GM13976 (cell line): Measurements from ENCODE around the gene ACTR2.
A peak's percentile ranks its signal among the peaks of the same experiment; 100 is the strongest.

Experiments used
- DNase-seq: peaks from one replicate; pipeline ENCODE4 v3.0.0; 2012; ENCODE audit warnings: low spot score
- in situ Hi-C: fragments of 300-500 bp; cut with MboI; formaldehyde crosslinking; loops from one replicate; pipeline ENCODE4 v1.12.0; 2022; ENCODE audit warnings: low sequenced_read_pairs, mixed read lengths, inconsistent platforms; ENCODE audit not compliant: unreplicated experiment
- TF ChIP-seq, protein P1 (sequence below): IDR thresholded peaks from 2 replicates; pipeline ENCODE4 v1.5.1; 2012; ENCODE audit warnings: borderline replicate concordance, mild to moderate bottlenecking; ENCODE audit not compliant: insufficient read depth; ENCODE audit errors: extremely low read depth, missing control alignments, control extremely low read depth

Gene ACTR2

DNA sequence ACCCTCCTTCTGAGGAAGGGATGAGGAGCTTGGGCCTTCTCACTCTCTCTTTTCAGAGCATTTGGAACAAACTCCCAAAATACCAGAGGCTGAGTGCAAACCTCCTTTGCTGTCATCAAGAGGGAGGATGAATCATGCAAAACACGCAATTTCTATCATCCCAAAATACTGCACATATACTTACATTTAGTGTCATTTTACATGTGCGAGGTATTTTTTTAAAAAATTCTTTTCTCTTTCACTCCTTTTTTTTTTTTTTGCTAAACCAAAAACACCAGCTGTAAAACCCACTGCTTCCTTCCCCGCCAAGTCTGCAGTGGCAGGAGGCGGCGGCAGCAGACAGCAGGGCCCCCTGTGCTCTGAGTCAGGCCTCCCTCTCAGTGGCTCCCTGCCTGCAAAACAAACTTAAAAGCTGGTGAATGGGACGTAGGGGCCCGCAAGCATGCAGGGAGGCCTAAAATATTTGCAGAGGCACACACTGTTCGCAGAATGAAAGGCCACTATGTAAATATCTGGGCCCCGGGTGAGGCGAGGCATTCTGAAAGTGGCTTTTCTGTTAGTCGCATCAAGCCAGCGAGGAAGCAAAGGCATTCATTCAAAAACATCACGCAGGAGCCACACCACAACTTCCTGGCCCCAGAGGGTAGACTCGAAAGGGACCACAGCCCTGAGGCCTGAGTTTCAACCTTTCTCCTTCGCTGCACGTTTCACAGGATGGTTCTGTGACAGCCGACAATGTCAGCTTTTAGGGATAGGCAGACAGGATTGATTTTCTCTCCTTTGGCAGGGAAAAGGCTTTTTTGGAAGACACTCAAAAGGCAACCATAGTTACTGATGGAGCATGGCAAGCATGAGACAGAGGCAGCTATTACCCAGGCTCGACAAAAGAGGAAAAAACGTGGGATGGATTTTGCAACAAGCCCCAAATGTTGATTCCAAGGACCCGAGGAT is 73.4 kb downstream of the ACTR2 start:
- TF ChIP-seq, protein P1, sequence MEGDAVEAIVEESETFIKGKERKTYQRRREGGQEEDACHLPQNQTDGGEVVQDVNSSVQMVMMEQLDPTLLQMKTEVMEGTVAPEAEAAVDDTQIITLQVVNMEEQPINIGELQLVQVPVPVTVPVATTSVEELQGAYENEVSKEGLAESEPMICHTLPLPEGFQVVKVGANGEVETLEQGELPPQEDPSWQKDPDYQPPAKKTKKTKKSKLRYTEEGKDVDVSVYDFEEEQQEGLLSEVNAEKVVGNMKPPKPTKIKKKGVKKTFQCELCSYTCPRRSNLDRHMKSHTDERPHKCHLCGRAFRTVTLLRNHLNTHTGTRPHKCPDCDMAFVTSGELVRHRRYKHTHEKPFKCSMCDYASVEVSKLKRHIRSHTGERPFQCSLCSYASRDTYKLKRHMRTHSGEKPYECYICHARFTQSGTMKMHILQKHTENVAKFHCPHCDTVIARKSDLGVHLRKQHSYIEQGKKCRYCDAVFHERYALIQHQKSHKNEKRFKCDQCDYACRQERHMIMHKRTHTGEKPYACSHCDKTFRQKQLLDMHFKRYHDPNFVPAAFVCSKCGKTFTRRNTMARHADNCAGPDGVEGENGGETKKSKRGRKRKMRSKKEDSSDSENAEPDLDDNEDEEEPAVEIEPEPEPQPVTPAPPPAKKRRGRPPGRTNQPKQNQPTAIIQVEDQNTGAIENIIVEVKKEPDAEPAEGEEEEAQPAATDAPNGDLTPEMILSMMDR: no peak
- DNase-seq: peak; percentile 80
- in situ Hi-C loops: no loop called here

- DNase-seq: no peak
- in situ Hi-C loops: no loop called here
- TF ChIP-seq, protein P1: no peak
These were observed 78.3 kb downstream of the ACTR2 start for GRCh38 chr2:65305934-65306333.

- DNase-seq: no peak
These were observed 82.1 kb downstream of the ACTR2 start for GRCh38 chr2:65309699-65310098.

DNA sequence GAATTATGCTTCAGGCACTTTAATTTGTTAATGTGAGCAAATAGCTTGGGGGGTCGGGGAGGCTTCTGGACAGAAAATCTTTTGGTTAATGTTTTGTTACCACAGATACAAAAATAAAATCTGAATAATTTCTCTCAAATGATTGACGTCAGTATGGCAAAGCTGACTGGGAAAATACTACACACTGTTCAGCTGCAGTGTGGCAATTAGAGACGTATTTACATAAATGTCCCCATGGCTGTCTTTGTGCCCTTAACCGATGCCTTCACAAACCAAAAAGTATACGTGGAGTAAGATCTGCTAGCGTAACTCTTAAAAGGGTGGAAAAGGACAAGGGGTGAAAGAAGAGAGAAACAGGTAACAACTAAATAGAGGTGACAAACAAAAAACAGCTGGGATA is 83.4 kb downstream of the ACTR2 start:
- no peak for DNase-seq
- TF ChIP-seq, protein P1: no peak
- in situ Hi-C loops: no loop called here

More at GRCh38 chr2:65309699-65310098, 82.1 kb downstream of the ACTR2 start:
- in situ Hi-C loops: no loop called here
- TF ChIP-seq, protein P1: no peak

GRCh38 chr2:65311596-65311995 is 84.0 kb downstream of the ACTR2 start:
- in situ Hi-C loops: no loop called here
- no peak for DNase-seq
- TF ChIP-seq, protein P1: no peak

GRCh38 chr2:65313126-65313953 is 85.7 kb downstream of the ACTR2 start:
- DNase-seq: no peak
- in situ Hi-C loops: no loop called here

More at GRCh38 chr2:65313126-65313953, 85.7 kb downstream of the ACTR2 start:
- TF ChIP-seq, protein P1: no peak
